T-helper 1 cell treated with Interleukin-12 subunit alpha and Interleukin-12 subunit beta and Interleukin-4 antibody, amounts not matched to agents 30 μg/mL and 1 μg/mL, for 36 hours (primary cell): ENCODE results near the gene SLC35B1.

Experiments used
- H3K27ac Mint-ChIP-seq: one replicate; pipeline ENCODE4 v1.8.0; 2021; ENCODE audit warnings: mild to moderate bottlenecking, mixed read lengths
- H3K27me3 Mint-ChIP-seq: one replicate; pipeline ENCODE4 v1.8.0; 2021; ENCODE audit warnings: low read depth, mixed read lengths
- H3K36me3 Mint-ChIP-seq: one replicate; pipeline ENCODE4 v1.8.0; 2021; ENCODE audit warnings: low read depth, mixed read lengths
- H3K4me1 Mint-ChIP-seq: one replicate; pipeline ENCODE4 v1.8.0; 2021; ENCODE audit warnings: low read depth, mixed read lengths
- H3K4me3 Mint-ChIP-seq: one replicate; pipeline ENCODE4 v1.8.0; 2021; ENCODE audit warnings: mild to moderate bottlenecking, moderate library complexity, mixed read lengths
- H3K9me3 Mint-ChIP-seq: one replicate; pipeline ENCODE4 v1.8.0; 2021; ENCODE audit warnings: mixed read lengths

Gene SLC35B1

GRCh38 chr17:49742166-49742638, 34.4 kb upstream of the SLC35B1 start:
- peaks cover 73% of the 10 kb centered on the region for H3K4me1 Mint-ChIP-seq
- peaks cover 32% of the 10 kb centered on the region for H3K36me3 Mint-ChIP-seq
- peak overlapping the region; percentile 94 for H3K4me3 Mint-ChIP-seq
- peak overlapping the region; percentile 100 for H3K27ac Mint-ChIP-seq
- peaks cover 5% of the 10 kb centered on the region for H3K9me3 Mint-ChIP-seq
- H3K27me3 Mint-ChIP-seq = no peaks in the 10 kb centered on the region

GRCh38 chr17:49741692-49742076, 33.9 kb upstream of the SLC35B1 start:
- Mint-ChIP-seq H3K36me3 (peaks cover 37% of the 10 kb centered on the region), H3K27ac (peak overlapping the region; percentile 100), H3K4me3 (peak overlapping the region; percentile 94), H3K9me3 (peaks cover 5% of the 10 kb centered on the region), H3K4me1 (peaks cover 73% of the 10 kb centered on the region), H3K27me3 (no peaks in the 10 kb centered on the region)

- H3K4me1 Mint-ChIP-seq = peaks cover 71% of the 10 kb centered on the region
- H3K4me3 Mint-ChIP-seq = peak overlapping the region; percentile 94
These were observed 33.4 kb upstream of the SLC35B1 start for GRCh38 chr17:49741009-49741691.

GRCh38 chr17:49739641-49740271, 32.0 kb upstream of the SLC35B1 start:
- Mint-ChIP-seq H3K27me3 (no peaks in the 10 kb centered on the region), H3K4me3 (peak overlapping the region; percentile 94), H3K36me3 (peaks cover 34% of the 10 kb centered on the region), H3K4me1 (peaks cover 60% of the 10 kb centered on the region), H3K9me3 (no peaks in the 10 kb centered on the region), H3K27ac (peak overlapping the region; percentile 100)

More at GRCh38 chr17:49741009-49741691, 33.4 kb upstream of the SLC35B1 start:
- H3K36me3 Mint-ChIP-seq = peaks cover 39% of the 10 kb centered on the region
- H3K27ac Mint-ChIP-seq = peak overlapping the region; percentile 100
- H3K27me3 Mint-ChIP-seq = no peaks in the 10 kb centered on the region
- peaks cover 5% of the 10 kb centered on the region for H3K9me3 Mint-ChIP-seq

- peaks cover 37% of the 10 kb centered on the region for H3K36me3 Mint-ChIP-seq
- H3K27me3 Mint-ChIP-seq = no peaks in the 10 kb centered on the region
These were observed 30.8 kb upstream of the SLC35B1 start for GRCh38 chr17:49738456-49739163.

GRCh38 chr17:49734515-49735490, 27.0 kb upstream of the SLC35B1 start:
- peaks cover 53% of the 10 kb centered on the region for H3K4me1 Mint-ChIP-seq
- H3K9me3 Mint-ChIP-seq = no peaks in the 10 kb centered on the region
- no peaks in the 10 kb centered on the region for H3K27me3 Mint-ChIP-seq
- no peak overlapping the region for H3K27ac Mint-ChIP-seq
- no peak overlapping the region for H3K4me3 Mint-ChIP-seq
- H3K36me3 Mint-ChIP-seq = peaks cover 41% of the 10 kb centered on the region

More at GRCh38 chr17:49738456-49739163, 30.8 kb upstream of the SLC35B1 start:
- peak overlapping the region; percentile 100 for H3K27ac Mint-ChIP-seq
- peak overlapping the region; percentile 94 for H3K4me3 Mint-ChIP-seq
- peaks cover 60% of the 10 kb centered on the region for H3K4me1 Mint-ChIP-seq
- no peaks in the 10 kb centered on the region for H3K9me3 Mint-ChIP-seq

- Mint-ChIP-seq H3K4me1 (peaks cover 37% of the 10 kb centered on the region), H3K27me3 (no peaks in the 10 kb centered on the region), H3K27ac (no peak overlapping the region), H3K9me3 (no peaks in the 10 kb centered on the region), H3K36me3 (peaks cover 39% of the 10 kb centered on the region), H3K4me3 (no peak overlapping the region)
These were observed 23.7 kb upstream of the SLC35B1 start for GRCh38 chr17:49731435-49731831.

- H3K27ac Mint-ChIP-seq = peak overlapping the region; percentile 47
- H3K36me3 Mint-ChIP-seq = peaks cover 39% of the 10 kb centered on the region
- H3K4me3 Mint-ChIP-seq = no peak overlapping the region
- no peaks in the 10 kb centered on the region for H3K9me3 Mint-ChIP-seq
- peaks cover 36% of the 10 kb centered on the region for H3K4me1 Mint-ChIP-seq
- H3K27me3 Mint-ChIP-seq = no peaks in the 10 kb centered on the region
These were observed 23.1 kb upstream of the SLC35B1 start for GRCh38 chr17:49730785-49731434.

GRCh38 chr17:49730078-49730784, 22.5 kb upstream of the SLC35B1 start:
- peaks cover 37% of the 10 kb centered on the region for H3K4me1 Mint-ChIP-seq
- H3K27me3 Mint-ChIP-seq = no peaks in the 10 kb centered on the region
- H3K9me3 Mint-ChIP-seq = peaks cover 5% of the 10 kb centered on the region
- H3K27ac Mint-ChIP-seq = no peak overlapping the region
- peaks cover 40% of the 10 kb centered on the region for H3K36me3 Mint-ChIP-seq
- H3K4me3 Mint-ChIP-seq = no peak overlapping the region

GRCh38 chr17:49729069-49729468, 21.3 kb upstream of the SLC35B1 start:
- no peaks in the 10 kb centered on the region for H3K27me3 Mint-ChIP-seq
- peaks cover 6% of the 10 kb centered on the region for H3K9me3 Mint-ChIP-seq
- H3K4me3 Mint-ChIP-seq = no peak overlapping the region
- H3K4me1 Mint-ChIP-seq = peaks cover 42% of the 10 kb centered on the region
- peaks cover 41% of the 10 kb centered on the region for H3K36me3 Mint-ChIP-seq
- peak overlapping the region; percentile 71 for H3K27ac Mint-ChIP-seq

- peaks cover 41% of the 10 kb centered on the region for H3K36me3 Mint-ChIP-seq
- H3K4me3 Mint-ChIP-seq = no peak overlapping the region
- peaks cover 6% of the 10 kb centered on the region for H3K9me3 Mint-ChIP-seq
- peak overlapping the region; percentile 71 for H3K27ac Mint-ChIP-seq
- H3K27me3 Mint-ChIP-seq = no peaks in the 10 kb centered on the region
- H3K4me1 Mint-ChIP-seq = peaks cover 44% of the 10 kb centered on the region
These were observed 20.7 kb upstream of the SLC35B1 start for GRCh38 chr17:49728425-49728824.

- Mint-ChIP-seq H3K4me3 (no peak overlapping the region), H3K27ac (no peak overlapping the region), H3K4me1 (peaks cover 38% of the 10 kb centered on the region), H3K9me3 (peaks cover 6% of the 10 kb centered on the region), H3K36me3 (peaks cover 39% of the 10 kb centered on the region), H3K27me3 (no peaks in the 10 kb centered on the region)
These were observed 19.6 kb upstream of the SLC35B1 start for GRCh38 chr17:49727380-49727779.
